NCI-H460 (cell line): ENCODE results near the gene ANGPT4. TPM values are rescaled to one million over a fixed set of nuclear protein-coding genes. Genes with fewer than 3 reads are reported as not detected.

Source experiments
- DNase-seq: peaks from one replicate; pipeline ENCODE4 v3.0.0-alpha.2; 2016; ENCODE audit warnings: low read depth; ENCODE audit errors: extremely low read depth
- total RNA-seq: library from RNA; depleted of rRNA; stranded (reverse); fragments of >200 nt; shearing (Covaris generic); gene quantifications from 2 replicates; pipeline ENCODE4 v1.2.3, GENCODE V29; 2014

ANGPT4 gene
- total RNA-seq, 1 experiment from 2014 or later: not detected

DNA sequence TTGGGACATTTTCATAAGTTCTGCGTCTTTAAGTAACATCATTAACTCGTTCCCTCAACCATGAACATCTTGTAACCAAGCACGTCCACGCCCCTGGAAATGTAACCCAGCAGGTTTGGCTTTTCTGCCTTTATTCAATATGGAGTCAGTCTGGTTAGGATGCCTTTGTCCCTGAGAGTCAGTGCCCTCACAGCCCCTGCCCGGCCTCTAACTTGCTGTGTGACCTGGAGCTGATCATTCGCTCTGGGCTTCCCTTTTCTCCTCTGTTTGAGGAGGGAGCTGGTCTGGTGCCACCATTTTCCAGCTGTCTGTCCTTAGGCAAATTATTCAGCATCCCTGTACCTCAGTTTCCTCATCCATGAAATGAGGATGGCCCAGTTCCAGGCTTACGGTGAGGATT is 26.5 kb upstream of the ANGPT4 start:
- no peak for DNase-seq

DNA sequence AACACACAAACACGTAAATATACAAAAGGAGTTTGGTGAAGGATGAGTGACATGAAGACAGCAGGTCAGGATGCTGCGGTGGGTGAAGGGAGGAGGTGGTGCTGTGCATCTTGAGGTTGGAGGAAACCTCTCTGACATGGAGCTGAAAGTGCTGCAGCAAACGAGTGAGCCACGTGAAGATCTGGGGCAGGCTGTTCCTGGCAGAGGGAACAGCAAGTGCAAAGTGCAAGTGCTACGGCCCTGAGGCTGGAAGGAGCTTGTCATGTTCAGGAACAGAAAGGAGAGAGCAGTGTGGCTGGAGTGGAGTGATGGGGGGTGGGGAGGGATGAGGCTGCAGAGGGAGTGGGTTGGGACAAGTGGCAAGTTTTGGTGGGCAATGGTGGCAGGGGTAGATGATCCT is 24.8 kb upstream of the ANGPT4 start:
- DNase-seq: no peak

DNA sequence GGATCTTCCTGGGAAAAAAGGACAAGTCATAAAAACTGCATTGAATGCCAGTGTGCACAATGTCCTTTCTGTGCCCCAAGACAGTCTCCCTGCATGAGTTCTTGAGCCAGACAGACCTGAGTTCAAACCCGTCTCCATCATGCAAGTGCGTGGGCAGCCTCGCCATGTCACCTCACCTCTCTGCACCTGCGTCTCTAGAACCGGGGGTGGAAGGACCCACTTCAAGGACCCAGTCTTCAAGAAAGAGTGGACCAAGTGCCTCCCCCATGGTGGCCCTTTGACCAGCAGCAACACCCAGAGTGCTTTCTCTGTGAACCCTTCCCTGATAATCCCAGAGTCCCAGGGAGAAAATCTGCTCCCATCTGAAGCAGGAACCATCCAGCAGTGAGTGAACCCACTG is 23.5 kb upstream of the ANGPT4 start:
- DNase-seq: no peak

DNA sequence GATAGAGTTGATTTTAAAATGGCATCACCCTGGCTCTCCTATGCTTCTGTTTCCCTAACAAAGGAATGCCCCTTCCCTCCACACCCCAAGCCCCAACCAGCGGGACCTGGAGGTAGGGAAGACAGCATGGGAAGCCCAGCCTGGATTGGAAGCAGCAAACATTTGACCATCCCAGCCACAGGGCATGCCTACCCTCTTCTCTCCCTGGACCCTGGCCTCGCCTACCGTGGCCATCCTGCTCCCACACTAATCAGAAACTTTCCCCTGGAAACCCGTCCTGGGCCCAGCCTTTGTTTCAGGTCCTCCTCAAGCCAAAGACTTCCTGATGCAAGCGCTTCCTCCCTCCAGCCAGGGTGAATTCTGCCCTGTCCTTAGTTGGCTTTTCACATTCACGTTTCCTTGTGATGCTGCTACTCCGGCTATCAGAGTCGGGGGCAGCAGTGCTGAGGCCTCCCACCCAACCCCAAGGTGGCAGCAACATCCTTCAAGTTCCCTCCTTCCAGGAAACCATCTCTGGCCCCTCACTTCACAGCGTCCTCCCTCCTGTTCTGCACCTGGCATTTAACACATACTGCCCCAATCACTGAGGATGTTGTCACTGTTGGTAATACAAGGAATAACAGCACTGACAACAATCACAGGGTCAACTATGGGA is 18.2 kb upstream of the ANGPT4 start:
- DNase-seq: no peak

GRCh38 chr20:933029-933428 is 16.9 kb upstream of the ANGPT4 start:
- DNase-seq: no peak

- DNase-seq: no peak
These were observed 15.3 kb upstream of the ANGPT4 start for GRCh38 chr20:931401-931800.

DNA sequence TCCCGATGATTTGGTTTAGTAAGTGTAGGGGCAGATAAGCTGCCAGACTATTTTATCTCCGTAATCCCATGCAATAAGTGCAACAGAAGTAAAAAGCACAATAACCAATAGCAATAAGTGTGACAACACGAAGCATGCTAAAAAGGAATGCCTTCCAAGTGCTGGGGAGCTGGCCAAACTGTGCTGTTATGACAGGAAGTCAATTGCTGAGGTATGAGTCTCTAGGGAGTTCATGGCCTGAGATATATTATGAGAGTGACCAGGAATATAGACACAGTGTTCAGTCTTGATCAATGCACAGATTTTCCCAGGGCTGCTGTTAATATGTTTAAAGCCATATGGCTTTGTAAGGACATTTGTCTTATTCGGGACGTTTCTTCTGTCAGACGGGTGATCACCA is 10.5 kb upstream of the ANGPT4 start:
- no peak for DNase-seq

GRCh38 chr20:925516-925915 is 9.4 kb upstream of the ANGPT4 start:
- no peak for DNase-seq

DNA sequence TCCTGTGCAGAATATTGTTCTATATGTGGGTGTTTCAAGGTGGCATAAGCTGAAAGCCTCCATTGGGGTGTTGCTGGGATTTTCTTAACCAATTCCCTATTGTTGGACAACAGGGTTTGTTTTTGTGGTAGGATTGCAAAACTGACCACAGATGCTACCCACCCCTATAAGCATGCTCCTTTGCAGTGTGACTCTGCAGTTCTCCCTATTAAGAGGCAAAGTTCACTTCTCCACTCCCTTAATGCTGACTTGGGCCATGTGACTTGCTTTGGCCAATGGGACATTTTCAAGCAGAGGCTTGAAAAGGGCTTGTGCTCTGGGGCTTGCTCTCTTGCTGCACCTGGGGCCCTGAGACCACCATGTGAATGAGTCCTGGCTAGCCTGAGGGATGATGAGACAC is 8.5 kb upstream of the ANGPT4 start:
- DNase-seq: no peak

DNA sequence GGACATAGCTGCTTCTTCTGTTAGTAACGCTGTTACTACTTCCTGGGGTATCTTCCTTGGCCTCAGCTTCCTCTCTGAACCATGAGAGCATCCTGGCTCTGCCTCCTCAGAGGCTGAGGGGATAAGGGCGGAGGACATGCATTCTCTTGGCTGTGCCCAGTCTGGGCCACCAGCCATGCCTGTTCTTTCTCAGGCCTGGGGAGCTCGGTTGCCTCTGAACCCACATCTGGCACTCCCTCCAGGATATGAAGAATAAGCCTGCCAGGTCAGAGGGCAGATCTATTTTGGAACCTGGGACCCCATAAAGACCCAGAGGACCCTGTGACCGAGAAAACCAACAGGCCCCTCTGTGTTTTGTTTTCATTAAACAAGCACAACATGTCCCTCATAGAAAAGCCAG is 6.6 kb upstream of the ANGPT4 start:
- no peak for DNase-seq

- DNase-seq: no peak
These were observed 4.9 kb upstream of the ANGPT4 start for GRCh38 chr20:921068-921467.

GRCh38 chr20:920311-920710 is 4.2 kb upstream of the ANGPT4 start:
- DNase-seq: no peak

GRCh38 chr20:919491-919916 is 3.4 kb upstream of the ANGPT4 start:
- DNase-seq: no peak

DNA sequence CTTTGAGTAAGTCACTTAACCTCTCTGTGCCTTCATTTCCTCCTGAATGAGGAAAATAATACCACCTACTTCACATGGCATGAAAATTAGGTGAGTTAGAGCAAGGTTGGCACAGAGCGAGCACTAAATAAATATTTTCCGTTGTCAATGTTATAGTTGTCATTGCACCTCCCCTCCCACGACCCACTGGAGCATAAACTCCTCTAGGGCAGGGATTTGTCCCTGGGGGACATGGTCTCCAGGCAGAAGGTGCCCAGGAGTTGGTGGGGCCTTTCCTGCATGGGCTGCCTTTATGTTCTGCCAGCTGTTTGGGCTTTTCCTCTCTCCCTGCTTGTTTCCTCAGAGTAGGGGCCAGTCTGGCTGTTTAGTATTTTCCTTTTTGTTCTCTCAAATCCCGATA is 1.3 kb upstream of the ANGPT4 start:
- DNase-seq: no peak

DNA sequence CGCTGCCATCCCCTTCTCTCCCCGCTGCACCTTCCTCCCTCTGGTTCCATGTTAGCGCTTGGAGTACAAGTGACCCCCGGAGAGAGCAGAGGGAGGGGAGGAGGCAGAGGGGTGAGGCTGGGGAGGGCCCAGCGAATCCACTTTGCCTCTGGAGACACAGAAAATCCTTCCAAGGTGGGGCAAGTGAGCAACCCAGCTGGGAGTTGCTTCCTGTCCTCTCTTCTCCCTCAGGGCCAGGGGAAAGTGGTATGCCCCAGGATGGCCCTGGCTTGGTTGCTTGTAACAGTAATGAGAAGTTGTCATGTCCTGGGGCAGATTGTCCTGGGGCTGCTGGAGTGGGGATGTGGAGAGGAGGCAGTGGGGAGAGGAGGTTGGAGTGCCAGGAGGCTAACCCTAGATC is 691 bp upstream of the ANGPT4 start:
- no peak for DNase-seq

GRCh38 chr20:914727-915498 is 1.2 kb downstream of the ANGPT4 start:
- DNase-seq: no peak

DNA sequence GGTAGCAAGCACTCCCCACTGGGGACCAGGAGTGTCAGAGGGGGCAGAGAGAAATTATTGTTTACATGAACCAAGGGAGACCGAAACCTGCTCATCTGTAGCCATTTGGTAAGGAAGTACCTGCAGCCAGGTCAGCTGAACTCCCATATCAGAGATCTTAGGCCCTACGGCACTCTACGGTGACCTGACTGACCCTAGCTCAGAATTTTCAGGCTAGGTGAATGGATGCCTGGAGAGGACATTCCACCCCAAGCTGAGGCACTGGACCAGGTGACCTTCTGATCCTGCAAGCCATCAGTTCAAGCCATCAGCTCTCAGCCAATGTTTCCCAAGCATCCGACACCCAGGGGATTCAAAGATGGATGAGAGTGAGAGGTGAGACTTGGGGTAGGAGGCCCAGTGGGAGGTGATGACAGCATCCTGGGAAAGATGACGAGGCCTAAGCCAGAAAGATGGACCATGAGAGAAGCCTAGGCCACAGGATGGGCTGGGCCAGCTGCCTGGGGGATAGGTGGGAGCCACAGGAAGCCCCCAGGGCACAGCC is 2.8 kb downstream of the ANGPT4 start:
- no peak for DNase-seq

GRCh38 chr20:911882-912600 is 4.1 kb downstream of the ANGPT4 start:
- DNase-seq: no peak

DNA sequence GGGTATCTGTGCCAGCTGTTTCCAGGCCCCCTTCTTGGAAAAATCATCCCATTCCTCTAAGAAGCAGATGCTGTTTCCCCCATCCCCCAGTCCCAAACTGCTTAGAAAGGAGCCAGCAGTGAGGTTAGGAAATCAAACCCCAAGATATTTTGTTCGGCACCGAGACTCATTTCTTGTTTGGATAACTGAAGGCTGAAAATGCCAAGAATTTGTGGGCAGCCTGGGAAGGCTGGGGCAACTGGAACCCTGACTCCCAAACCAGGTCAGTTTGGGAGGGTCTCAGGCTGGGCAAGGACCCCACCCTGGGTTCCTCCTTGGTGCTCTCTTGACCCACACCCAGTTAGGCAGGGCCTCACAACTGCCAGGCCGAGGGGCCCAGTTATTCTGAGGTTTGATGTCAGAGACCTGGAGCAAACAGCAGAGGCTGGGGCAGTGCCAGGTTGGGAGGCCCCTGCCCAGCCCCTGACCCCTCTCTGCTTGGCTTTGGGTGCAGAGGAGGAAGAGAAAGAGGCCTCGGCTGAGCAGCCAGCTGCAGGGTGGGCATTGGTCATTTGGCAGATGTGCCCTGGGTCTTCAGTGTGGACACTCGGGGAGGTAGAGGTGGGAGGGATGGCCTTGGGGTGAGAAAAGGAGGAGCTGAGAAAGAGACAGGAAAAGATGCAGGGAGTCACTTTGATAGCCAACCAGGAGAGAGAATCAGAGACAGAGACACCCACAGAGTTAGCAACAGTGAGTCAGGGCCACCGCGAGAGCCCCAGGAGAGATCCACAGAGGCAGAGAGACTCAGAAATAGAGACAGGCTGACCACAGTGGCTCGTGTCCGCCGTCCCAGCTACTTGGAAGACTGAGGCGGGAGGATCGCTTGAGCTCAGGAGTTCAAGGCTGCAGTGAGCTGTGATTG is 5.0 kb downstream of the ANGPT4 start:
- DNase-seq: no peak

GRCh38 chr20:910132-910869 is 5.8 kb downstream of the ANGPT4 start:
- no peak for DNase-seq
